NB4 (cell line): ENCODE results near the gene GPR107.

Source experiments
- CTCF ChIP-seq: IDR thresholded peaks from one replicate; pipeline ENCODE4 v1.5.1; 2012; ENCODE audit warnings: low read depth, low read length
- MAX ChIP-seq: IDR thresholded peaks from 2 replicates; pipeline ENCODE4 v1.6.1; 2011; ENCODE audit warnings: low read depth, low read length
- POLR2A ChIP-seq: IDR thresholded peaks from 2 replicates; pipeline ENCODE4 v1.6.1; 2011; ENCODE audit warnings: mild to moderate bottlenecking; ENCODE audit not compliant: insufficient read length; ENCODE audit errors: extremely low read depth

- TF ChIP-seq CTCF (no peak), POLR2A (no peak), MAX (no peak)
Measured at GRCh38 chr9:130180516-130180915, 126.8 kb downstream of the GPR107 start.
